BE2C (cell line): ENCODE measurements around the gene RAI1.
A peak's percentile ranks its signal among the peaks of the same experiment; 100 is the strongest.
"Not testable (repeated sequence)": the region's sequence is repeated elsewhere in the genome, so short reads cannot be mapped to it uniquely, and the experiment has no call there.

ENCODE experiments used
- DNase-seq: peaks from one replicate; pipeline ENCODE4 v3.0.0-alpha.2; 2020
- H3K27me3 ChIP-seq: fragments of 250-450 bp; sonication (Bioruptor Pico); 2 replicates; pipeline ENCODE4 v1.5.1; 2020; ENCODE audit warnings: mild to moderate bottlenecking
- H3K36me3 ChIP-seq: fragments of 250-450 bp; sonication (Bioruptor Pico); 2 replicates; pipeline ENCODE4 v1.5.1; 2020; ENCODE audit warnings: mild to moderate bottlenecking
- H3K4me1 ChIP-seq: fragments of 250-450 bp; sonication (Bioruptor Pico); 2 replicates; pipeline ENCODE4 v1.5.1; 2020
- H3K4me3 ChIP-seq: 2 replicates; pipeline ENCODE4 v1.5.1; 2011; ENCODE audit warnings: low read depth, low read length
- H3K9me3 ChIP-seq: fragments of 250-450 bp; sonication (Bioruptor Pico); 2 replicates; pipeline ENCODE4 v1.5.1; 2020
- CTCF ChIP-seq: IDR thresholded peaks from 2 replicates; pipeline ENCODE4 v1.5.1; 2012; ENCODE audit warnings: mild to moderate bottlenecking, low read depth, low read length

RAI1 gene

GRCh38 chr17:17638467-17638866, 42.8 kb upstream of the RAI1 start:
- no peaks in the 10 kb centered on the region for H3K27me3 ChIP-seq
- no peak overlapping the region for H3K4me3 ChIP-seq
- H3K4me1 ChIP-seq: no peaks in the 10 kb centered on the region
- no peak for TF ChIP-seq CTCF
- H3K9me3 ChIP-seq: no peaks in the 10 kb centered on the region
- DNase-seq: no peak
- no peaks in the 10 kb centered on the region for H3K36me3 ChIP-seq

GRCh38 chr17:17639661-17640270, 41.5 kb upstream of the RAI1 start:
- H3K4me1 ChIP-seq, H3K9me3 ChIP-seq, H3K4me3 ChIP-seq, H3K27me3 ChIP-seq, DNase-seq, H3K36me3 ChIP-seq: not testable (repeated sequence)

- Histone ChIP-seq H3K4me1 (no peaks in the 10 kb centered on the region), H3K9me3 (no peaks in the 10 kb centered on the region), H3K4me3 (no peak overlapping the region), H3K36me3 (no peaks in the 10 kb centered on the region), H3K27me3 (no peaks in the 10 kb centered on the region)
- DNase-seq: peak; percentile 63
- TF ChIP-seq CTCF: peak; percentile 79
Observed at GRCh38 chr17:17641621-17642409, 39.4 kb upstream of the RAI1 start.

GRCh38 chr17:17645148-17645547, 36.1 kb upstream of the RAI1 start:
- DNase-seq, H3K27me3 ChIP-seq, H3K9me3 ChIP-seq, H3K36me3 ChIP-seq, H3K4me1 ChIP-seq, H3K4me3 ChIP-seq: not testable (repeated sequence)

GRCh38 chr17:17645961-17646360, 35.3 kb upstream of the RAI1 start:
- no peaks in the 10 kb centered on the region for H3K9me3 ChIP-seq

GRCh38 chr17:17647524-17648178, 33.6 kb upstream of the RAI1 start:
- Histone ChIP-seq H3K9me3 (no peaks in the 10 kb centered on the region), H3K27me3 (no peaks in the 10 kb centered on the region), H3K36me3 (no peaks in the 10 kb centered on the region), H3K4me1 (no peaks in the 10 kb centered on the region), H3K4me3 (no peak overlapping the region)
- DNase-seq: no peak
- no peak for TF ChIP-seq CTCF

More at GRCh38 chr17:17645961-17646360, 35.3 kb upstream of the RAI1 start:
- no peak overlapping the region for H3K4me3 ChIP-seq
- no peak for TF ChIP-seq CTCF
- no peak for DNase-seq
- H3K4me1 ChIP-seq: no peaks in the 10 kb centered on the region
- H3K27me3 ChIP-seq: no peaks in the 10 kb centered on the region
- no peaks in the 10 kb centered on the region for H3K36me3 ChIP-seq

- no peak for TF ChIP-seq CTCF
- H3K4me1 ChIP-seq: no peaks in the 10 kb centered on the region
- no peak overlapping the region for H3K4me3 ChIP-seq
- no peaks in the 10 kb centered on the region for H3K36me3 ChIP-seq
- no peak for DNase-seq
- no peaks in the 10 kb centered on the region for H3K27me3 ChIP-seq
- no peaks in the 10 kb centered on the region for H3K9me3 ChIP-seq
Observed at GRCh38 chr17:17648762-17649161, 32.5 kb upstream of the RAI1 start.
